ENCODE results near the gene FZD2. TPM values are rescaled to one million over a fixed set of nuclear protein-coding genes. Genes with fewer than 3 reads are reported as not detected.

Gene FZD2
- total and polyA plus RNA-seq, 8 donors: 0.16 to 3.6 (median 0.95) TPM

GRCh38 chr17:44543213-44543904, 13.9 kb upstream of the FZD2 start:
- WGBS, 2 donors: 39 to 59% methylated on average over 5 of the region's 5 CpGs

DNA sequence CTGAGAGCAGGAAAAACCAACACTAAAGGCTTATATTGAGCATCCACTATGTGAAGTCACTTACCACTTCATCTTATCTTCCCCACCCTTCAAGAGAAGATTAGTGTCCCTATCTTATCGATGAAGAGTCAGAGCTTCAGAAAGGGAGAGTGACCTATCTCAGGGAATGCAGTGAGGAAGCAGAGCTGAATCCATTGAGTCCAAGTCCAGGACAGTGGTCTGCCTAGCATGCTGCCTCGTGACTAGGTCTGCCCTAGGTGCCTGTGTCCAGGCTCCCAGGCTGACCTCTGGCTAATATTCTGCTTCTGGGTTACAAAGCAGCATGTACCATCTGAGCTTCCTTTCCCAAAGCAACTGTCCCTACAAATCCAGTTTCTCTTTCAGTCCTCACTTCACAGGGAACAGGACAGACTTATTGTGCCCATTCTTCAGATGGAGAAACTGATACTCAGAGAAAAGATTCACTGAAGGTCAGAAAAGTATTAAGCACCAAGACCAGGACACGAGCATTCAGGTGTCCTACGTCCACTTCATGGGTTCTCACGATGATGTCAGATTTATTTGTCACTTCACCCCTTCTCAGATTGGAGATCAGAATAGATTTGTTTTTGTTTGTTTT, 13.3 kb upstream of the FZD2 start:
- Histone ChIP-seq H3K9me3 (no peaks in the 10 kb centered on the region), H3K4me3 (no peak overlapping the region), H3K4me1 (no peaks in the 10 kb centered on the region), H3K27ac (no peak overlapping the region), H3K36me3 (no peaks in the 10 kb centered on the region), H3K27me3 (no peaks in the 10 kb centered on the region)
- intact Hi-C loops (cut with DNase I): no loop called here
- FAIRE-seq (no peak), DNase-seq (no peak), ATAC-seq (no peak)
- WGBS, 2 donors: 47 to 63% methylated on average over 5 of the region's 5 CpGs
- TF ChIP-seq CTCF (IDR thresholded peaks at IDR 0.05): no peak

More at GRCh38 chr17:44543213-44543904, 13.9 kb upstream of the FZD2 start:
- no peak for DNase-seq
- H3K36me3 ChIP-seq: no peaks in the 10 kb centered on the region
- H3K27ac ChIP-seq: no peak overlapping the region
- intact Hi-C loops (cut with DNase I): no loop called here
- no peak for TF ChIP-seq CTCF (IDR thresholded peaks at IDR 0.05)
- FAIRE-seq: no peak
- H3K4me3 ChIP-seq: no peak overlapping the region
- no peaks in the 10 kb centered on the region for H3K9me3 ChIP-seq
- no peak for ATAC-seq
- no peaks in the 10 kb centered on the region for H3K27me3 ChIP-seq
- H3K4me1 ChIP-seq: no peaks in the 10 kb centered on the region

DNA sequence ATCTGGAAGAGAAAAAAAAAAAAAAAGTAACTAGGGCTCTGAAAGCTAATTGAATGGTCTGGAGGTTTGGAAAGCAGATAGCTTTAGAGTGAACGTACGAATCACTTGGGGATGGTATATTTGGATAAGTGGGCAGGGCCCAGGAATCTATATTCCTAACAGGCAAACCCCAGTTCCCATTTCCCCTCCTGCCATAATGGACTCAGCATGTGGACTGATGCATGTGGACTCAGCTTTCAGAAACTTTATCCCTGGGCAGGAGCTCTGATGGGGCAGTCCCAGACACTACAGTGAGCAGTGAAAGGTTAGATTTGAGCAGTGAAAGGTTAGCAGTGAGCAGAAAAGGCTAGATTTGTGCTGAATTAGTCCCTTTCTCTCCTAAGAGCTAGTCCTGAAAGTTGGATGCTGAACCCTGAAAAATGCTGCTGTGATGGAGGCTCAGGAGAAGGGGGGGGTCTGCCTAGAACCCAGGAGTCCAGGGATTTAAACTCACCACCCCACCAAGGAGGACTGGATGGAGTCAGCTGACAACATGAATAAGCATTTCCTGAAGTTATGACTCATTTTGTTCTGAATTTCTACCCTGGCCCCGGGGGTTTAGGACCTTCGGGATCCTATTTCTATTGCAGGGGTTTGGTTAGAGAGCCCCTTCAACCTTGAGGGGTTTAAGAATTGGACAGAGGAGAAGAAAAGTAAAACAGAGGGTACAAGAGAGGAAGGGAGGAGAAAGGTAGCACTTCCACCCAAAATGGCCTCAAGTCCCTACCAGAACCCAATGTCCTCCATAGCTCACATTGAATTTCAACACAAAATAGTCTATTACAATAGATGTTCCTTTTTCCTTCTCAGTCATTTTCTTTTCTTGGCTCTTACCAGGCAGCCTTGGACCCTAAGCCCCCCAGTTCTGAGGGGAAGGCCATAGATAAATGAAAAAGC, 10.3 kb upstream of the FZD2 start:
- no peak for DNase-seq
- Histone ChIP-seq H3K36me3 (no peaks in the 10 kb centered on the region), H3K27me3 (no peaks in the 10 kb centered on the region), H3K4me3 (no peak overlapping the region), H3K9me3 (no peaks in the 10 kb centered on the region), H3K4me1 (no peaks in the 10 kb centered on the region), H3K27ac (no peak overlapping the region)
- no peak for TF ChIP-seq CTCF (IDR thresholded peaks at IDR 0.05)
- no peak for ATAC-seq
- no peak for FAIRE-seq
- 45 to 56% methylated on average over 4 of the region's 4 CpGs for WGBS, 2 donors
- intact Hi-C loops (cut with DNase I): no loop called here

- Histone ChIP-seq H3K27me3 (no peaks in the 10 kb centered on the region), H3K4me3 (no peak overlapping the region), H3K9me3 (no peaks in the 10 kb centered on the region), H3K4me1 (no peaks in the 10 kb centered on the region), H3K27ac (no peak overlapping the region), H3K36me3 (no peaks in the 10 kb centered on the region)
- FAIRE-seq: no peak
- 64 to 69% methylated on average over 4 of the region's 4 CpGs for WGBS, 2 donors
- peak in 1 of 6 donors; percentile 22 for DNase-seq
- no peak for TF ChIP-seq CTCF (IDR thresholded peaks at IDR 0.05)
- peak in 2 of 4 donors; percentile 47 to 72 for ATAC-seq
- intact Hi-C loops (cut with DNase I): no loop called here
These were observed 9.5 kb upstream of the FZD2 start for GRCh38 chr17:44547625-44548267.

All from pancreas (tissue), 10 donors.